Vagina (tissue), 2 donors: ENCODE data around the gene RGS3.

Experiments used
- CTCF ChIP-seq, 3 experiments: fragments of 450-650 bp in 2 of 3; fragments of 200-600 bp in 1 of 3; sonication (generic) in 1 of 3; IDR thresholded peaks; one replicate each; pipeline ENCODE4 v1.5.1; 2017 to 2019; ENCODE audit warnings: antibody characterized with exemption in 3 of 3, mild to moderate bottlenecking in 2 of 3, moderate library complexity in 2 of 3
- POLR2A ChIP-seq, 2 donors: fragments of 450-650 bp; IDR thresholded peaks; one replicate each; pipeline ENCODE4 v1.6.1; 2017; ENCODE audit warnings: antibody characterized with exemption in 2 of 2, mild to moderate bottlenecking in 2 of 2, moderate library complexity in 2 of 2

- TF ChIP-seq CTCF (IDR thresholded peaks at IDR 0.05) (no peak), POLR2A (IDR thresholded peaks at IDR 0.05) (no peak)
Measured at GRCh38 chr9:113417370-113417769, 46.2 kb upstream of the RGS3 start.
